GM18499 (cell line): ENCODE measurements around the gene C1orf167.

Experiments
- ATAC-seq: cut with Tn5 transposase; IDR thresholded peaks from one replicate; pipeline ENCODE4 v1.9.1; 2021; ENCODE audit warnings: moderate number of reproducible peaks; ENCODE audit not compliant: insufficient read depth, unreplicated experiment

The C1orf167 gene

GRCh38 chr1:11826946-11827345 lies 65.0 kb downstream of the C1orf167 start:
- ATAC-seq: no peak

GRCh38 chr1:11828511-11828910 lies 66.5 kb downstream of the C1orf167 start:
- ATAC-seq: no peak

- ATAC-seq: no peak
Observed at GRCh38 chr1:11831945-11832725, 70.1 kb downstream of the C1orf167 start.

- ATAC-seq: no peak
Observed at GRCh38 chr1:11833497-11833896, 71.5 kb downstream of the C1orf167 start.

DNA sequence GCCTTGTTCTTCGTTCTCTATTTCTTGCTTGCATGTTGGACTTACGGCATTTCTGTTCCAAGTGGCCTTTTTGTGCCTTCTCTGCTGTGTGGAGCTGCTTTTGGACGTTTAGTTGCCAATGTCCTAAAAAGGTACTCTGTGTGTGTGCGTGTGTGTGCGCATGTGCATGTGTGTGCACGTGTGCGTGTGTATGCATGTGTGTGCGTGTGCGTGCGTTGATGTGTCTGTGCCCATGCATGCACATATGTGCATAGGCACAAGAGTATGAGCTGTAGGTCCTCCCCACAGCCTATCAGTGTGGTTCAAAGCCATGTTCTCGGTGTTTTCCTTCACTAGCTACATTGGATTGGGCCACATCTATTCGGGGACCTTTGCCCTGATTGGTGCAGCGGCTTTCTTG lies 71.9 kb downstream of the C1orf167 start:
- no peak for ATAC-seq

- no peak for ATAC-seq
Observed at GRCh38 chr1:11835441-11836225, 73.6 kb downstream of the C1orf167 start.

GRCh38 chr1:11836955-11837766 lies 75.2 kb downstream of the C1orf167 start:
- no peak for ATAC-seq

GRCh38 chr1:11837767-11838348 lies 75.9 kb downstream of the C1orf167 start:
- no peak for ATAC-seq

DNA sequence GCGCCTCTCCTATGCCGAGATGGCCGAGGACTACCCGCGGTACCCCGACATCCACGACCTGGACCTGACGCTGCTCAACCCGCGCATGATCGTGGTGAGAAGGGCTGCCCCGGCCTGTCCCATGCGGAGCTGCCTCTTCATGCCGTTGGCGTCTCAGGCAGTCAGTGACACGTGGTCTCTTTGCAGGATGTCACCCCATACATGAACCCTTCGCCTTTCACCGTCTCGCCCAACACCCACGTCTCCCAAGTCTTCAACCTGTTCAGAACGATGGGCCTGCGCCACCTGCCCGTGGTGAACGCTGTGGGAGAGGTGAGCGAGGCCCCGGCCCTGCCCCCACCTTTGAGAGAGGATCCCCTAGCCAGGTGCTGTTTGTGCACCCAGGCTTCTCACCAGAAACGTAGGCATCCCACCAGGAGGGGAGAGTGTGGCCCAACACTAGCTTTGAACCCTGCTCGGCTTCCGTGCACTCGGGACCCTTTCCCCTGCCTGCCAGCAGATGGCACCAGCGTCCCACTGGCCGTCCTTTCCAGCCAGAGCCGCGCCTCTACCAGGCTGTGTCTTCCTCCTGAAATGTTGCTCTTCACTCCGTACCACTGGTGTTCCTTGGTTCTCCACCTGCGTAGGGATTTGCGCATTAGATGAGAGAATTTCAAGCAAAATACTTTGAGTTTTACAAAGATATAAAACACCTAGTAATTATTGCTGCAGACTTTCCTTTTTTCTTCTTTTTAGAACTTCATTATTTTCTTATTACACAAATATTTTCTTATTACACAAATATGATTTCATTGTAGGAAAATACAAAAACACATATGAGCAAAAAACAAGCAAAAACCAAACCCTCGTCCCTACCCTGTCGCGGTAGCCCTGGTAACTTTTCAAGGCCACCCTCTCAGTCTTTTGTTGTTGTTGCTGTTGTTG lies 76.6 kb downstream of the C1orf167 start:
- no peak for ATAC-seq
